LHCN-M2 (cell line): ENCODE results near the gene DBF4B. TPM values are rescaled to one million over a fixed set of nuclear protein-coding genes. Genes with fewer than 3 reads are reported as not detected.
"Not testable (repeated sequence)": the region's sequence is repeated elsewhere in the genome, so short reads cannot be mapped to it uniquely, and the experiment has no call there.

Experiments used
- DNase-seq: peaks from one replicate; pipeline ENCODE4 v3.0.0-alpha.2; 2012; ENCODE audit warnings: low read depth
- total RNA-seq: library from RNA; depleted of rRNA; stranded (reverse); fragments of >200 nt; gene quantifications from 2 replicates; pipeline ENCODE4 v1.2.3, GENCODE V29; 2014

DBF4B gene
- total RNA-seq, 1 experiment from 2014 or later, result 14.5 TPM

- no peak for DNase-seq
Measured at GRCh38 chr17:44733753-44734152, 25.3 kb downstream of the DBF4B start.

DNA sequence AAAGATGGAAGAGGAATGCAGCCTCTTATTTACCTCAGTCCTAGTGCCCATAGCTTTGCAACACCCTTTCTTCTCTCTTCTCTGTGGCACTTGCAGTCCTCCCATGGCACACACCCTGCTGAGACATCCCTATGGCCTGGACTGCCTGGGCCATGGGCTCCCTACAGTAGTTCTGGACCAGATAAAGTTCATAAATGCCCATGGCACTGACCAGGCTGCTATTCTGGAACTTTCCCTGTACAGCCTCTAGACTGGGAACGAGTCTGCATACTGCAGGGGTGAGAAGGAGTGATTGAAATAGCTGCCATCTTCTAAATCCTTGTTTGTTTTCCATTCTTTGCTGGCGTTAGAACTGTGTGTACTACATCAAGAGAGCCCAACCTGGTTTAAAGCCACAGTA is 25.8 kb downstream of the DBF4B start:
- DNase-seq, result no peak

- no peak for DNase-seq
Measured at GRCh38 chr17:44736551-44737240, 28.2 kb downstream of the DBF4B start.

- peak; percentile 27 for DNase-seq
Measured at GRCh38 chr17:44738214-44738906, 29.9 kb downstream of the DBF4B start.

DNA sequence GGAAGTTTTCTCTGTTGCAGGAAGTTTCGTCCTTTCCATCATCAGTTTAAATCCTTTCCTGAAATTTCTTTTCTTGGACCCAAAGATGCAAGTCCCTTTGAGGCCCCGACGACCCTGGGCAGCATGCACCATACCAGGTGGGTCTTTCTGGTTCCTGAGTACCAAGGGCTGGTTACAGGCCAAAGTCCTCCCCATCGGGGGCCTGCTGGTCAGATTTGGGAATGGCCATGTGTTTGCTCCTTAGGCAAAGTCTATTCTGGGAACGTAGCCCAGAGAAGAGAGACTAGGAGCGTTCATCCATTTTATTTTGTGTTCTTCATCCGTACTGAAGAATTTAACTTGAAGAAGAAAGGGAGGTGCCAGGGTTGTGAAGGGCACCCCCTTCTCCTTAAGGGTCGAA is 32.9 kb downstream of the DBF4B start:
- no peak for DNase-seq

DNA sequence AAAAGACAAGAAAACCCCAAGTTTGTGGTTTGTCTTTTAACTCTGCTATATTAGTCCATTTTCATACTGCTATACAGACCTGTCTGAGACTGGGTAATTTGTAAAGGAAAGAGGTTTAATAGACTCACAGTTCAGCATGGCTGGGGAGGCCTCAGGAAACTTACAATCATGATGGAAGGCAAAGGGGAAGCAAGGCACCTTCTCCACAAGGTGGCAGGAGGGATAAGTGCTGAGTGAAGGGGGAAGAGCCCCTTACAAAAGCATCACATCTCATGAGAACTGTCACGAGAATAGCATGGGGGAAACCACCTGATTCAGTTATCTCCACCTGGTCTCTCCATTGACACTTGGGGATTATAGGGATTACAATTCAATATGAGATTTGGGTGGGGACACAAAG is 36.8 kb downstream of the DBF4B start:
- DNase-seq, result no peak

GRCh38 chr17:44745738-44746137 is 37.3 kb downstream of the DBF4B start:
- DNase-seq, result not testable (repeated sequence)

DNA sequence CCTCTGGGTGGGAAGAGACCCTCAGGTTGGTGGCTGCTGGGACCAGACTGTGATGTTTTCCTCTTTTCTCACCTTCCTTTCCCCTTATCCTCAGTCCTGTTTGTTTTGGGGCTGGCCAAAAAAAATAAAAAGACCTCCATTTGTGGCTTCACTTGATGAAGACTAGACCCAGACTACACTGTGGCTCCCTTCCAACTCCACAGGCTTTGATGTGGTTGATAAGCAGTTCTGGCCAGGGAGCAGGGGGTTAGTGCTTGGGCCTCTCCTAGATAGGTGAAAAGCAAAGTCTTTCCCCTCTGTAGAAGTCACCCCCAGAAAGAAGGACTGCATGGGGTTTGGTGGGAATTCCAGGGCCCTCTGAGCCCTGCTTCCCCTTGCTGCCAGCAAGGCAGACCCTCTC is 39.1 kb downstream of the DBF4B start:
- DNase-seq, result no peak

- no peak for DNase-seq
Measured at GRCh38 chr17:44749076-44749979, 40.9 kb downstream of the DBF4B start.

DNA sequence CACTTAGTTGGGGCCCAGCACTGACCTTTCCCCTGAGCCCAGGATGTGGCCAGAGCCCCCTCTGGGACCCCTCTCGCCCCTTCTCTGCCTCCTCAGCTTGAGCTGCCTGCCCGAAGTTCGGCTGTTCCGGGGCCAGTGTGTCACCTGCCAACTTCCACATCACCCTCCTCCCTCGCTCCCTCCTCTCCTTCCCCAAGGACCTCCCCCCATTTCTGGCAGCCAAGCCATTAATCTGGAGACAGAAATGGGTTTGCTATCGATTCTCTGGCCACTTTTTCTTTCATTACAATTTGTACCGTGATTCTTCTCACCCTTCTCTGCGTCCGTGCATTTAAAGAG is 41.5 kb downstream of the DBF4B start:
- no peak for DNase-seq

DNA sequence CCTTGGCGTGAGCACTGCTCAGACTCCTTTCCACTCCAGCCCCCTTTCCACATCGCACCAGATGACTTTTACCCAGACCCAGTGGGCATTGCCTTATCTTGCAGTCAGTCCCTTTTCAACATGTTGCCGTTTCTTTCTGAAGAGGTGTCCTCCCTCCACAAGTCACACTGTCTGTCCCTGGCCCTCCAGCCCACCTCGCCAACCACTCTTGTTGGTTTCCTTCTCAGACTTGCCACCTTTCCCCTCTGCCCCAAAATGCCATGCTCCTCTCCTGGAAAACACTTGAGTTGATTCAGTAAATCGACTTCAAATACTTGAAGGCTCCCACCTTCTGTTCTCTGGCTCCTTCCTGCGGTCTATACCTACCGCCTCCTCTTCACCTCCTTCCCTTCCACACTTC is 42.9 kb downstream of the DBF4B start:
- no peak for DNase-seq

GRCh38 chr17:44751806-44752205 is 43.3 kb downstream of the DBF4B start:
- no peak for DNase-seq

DNA sequence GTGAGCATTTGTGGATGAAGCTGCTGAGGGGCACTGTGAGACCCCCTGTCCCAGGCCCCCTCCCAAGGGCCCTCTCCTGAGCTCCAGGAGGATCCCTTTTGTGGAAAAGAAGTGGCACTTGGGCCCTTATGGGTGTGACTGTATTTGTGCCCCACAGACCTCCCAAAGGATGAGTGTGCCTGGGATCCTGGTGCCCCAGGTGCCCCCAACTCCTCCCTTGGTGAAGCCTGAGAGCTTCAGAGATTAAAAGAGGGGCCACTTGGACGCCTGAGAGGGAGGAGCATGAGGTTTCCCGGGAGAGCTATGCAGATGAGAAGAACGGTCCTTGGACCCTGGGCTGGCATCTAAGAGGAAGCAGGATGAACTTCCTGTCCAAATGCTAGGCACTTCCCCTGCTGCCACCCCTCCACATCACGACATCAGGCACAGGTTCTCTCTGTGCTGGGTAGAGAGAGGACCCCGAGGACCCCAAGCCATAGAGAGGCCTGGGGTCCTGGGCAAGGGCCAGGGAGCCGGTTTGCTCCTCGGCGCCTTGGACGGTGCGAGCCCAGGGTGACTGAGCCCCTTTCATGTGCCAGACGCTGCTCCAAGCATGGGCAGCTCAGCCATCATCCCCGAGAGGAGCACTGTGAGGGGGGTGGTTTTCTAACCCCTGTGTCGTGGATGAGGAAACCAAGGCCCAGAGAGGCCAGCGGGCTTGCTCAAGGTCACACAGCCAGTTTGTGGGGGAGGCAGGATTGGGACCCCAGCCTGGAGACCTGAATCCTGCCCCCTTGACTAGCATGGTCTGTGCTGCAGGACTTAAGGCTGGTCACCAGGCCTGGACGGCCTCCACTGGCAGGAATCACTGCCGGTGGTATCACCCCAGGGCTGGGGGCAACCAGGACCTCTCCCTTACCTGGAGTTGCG is 44.7 kb downstream of the DBF4B start:
- no peak for DNase-seq

- no peak for DNase-seq
Measured at GRCh38 chr17:44754276-44754675, 45.8 kb downstream of the DBF4B start.

GRCh38 chr17:44755180-44755579 is 46.7 kb downstream of the DBF4B start:
- DNase-seq, result not testable (repeated sequence)

- no peak for DNase-seq
Measured at GRCh38 chr17:44757045-44757917, 48.8 kb downstream of the DBF4B start.

DNA sequence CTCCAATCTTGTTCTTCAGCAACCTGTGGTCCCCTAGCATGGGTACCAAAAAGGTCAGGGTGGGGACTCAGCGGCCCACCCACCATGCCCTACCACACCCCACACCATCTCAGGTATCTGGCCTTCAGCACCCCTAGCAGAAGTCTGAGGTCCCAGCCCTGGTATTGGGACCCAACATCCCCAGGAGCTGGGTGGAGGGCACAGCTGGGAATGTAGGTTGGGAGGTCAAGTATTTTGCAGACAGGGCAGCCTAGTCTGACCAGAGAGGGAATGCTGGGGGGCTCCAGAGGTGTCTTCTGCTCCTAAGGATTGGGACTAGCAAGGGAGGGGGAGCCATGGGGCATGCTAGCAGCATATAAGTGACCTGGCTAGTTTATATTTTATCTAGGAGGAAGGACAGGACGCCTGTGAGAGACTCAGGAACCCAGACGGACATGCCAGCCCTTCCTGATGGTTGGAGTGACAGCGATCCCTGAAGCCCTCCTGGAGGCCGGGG is 49.5 kb downstream of the DBF4B start:
- no peak for DNase-seq

DNA sequence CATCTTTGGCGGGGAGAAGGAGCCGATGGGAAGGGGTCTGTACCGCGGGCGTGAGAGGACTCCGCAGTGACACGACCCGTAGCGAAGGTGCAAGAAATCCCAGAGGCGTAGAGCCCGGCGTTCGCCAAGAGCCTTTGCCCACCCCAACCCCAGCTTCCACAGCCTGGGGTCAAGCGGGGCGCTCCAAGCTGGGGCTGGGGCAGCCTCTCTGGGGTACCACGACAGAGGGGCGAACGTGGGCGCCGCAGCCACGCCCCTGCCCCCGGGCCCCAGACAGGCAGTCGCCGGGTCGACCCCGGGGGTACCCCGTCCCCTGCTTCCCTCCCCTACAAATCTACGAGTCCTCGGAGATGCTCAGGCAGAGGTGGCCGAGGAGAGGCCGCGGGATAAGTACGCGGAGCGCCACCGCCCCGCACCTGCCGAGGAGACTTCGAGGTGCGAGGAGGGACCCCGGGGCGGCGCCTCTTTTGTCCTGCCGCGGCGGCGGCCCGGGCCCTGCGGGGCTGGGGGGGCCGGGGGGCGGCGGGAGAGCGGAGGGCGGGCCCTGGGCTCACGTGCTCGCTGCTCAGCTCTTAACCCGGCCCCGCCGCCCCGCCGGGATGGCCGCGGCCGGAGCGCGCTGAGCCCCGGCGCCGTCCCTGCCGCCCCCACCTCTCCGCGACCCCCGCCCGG is 50.1 kb downstream of the DBF4B start, which contains the start of gene ADAM11:
Gene ADAM11 (plus strand): TSS at position 575 of the 672 bp plus-strand sequence. CDS start 212 bp downstream, outside the sequence.
- no peak for DNase-seq
